ENCODE results near the gene DENND1A. TPM values are rescaled to one million over a fixed set of nuclear protein-coding genes. Genes with fewer than 3 reads are reported as not detected.
"Not testable (repeated sequence)": the region's sequence is repeated elsewhere in the genome, so short reads cannot be mapped to it uniquely, and the experiment has no call there.

The DENND1A gene
- total RNA-seq, 1 donor from 2014 or later: 48.1 TPM

- Mint-ChIP-seq H3K4me1 (peaks cover 37% of the 10 kb centered on the region), H3K27me3 (ENCODE audit: insufficient read depth, low read depth) (no peaks in the 10 kb centered on the region), H3K27ac (no peak overlapping the region), H3K36me3 (no peaks in the 10 kb centered on the region), H3K4me3 (no peak overlapping the region), H3K9me3 (no peaks in the 10 kb centered on the region)
- TF ChIP-seq CTCF (IDR thresholded peaks at IDR 0.05) (no peak), EZH2phosphoT487 (IDR thresholded peaks at IDR 0.05) (no peak), EZH2 (IDR thresholded peaks at IDR 0.05) (no peak)
- H3K36me3 ChIP-seq: no peaks in the 10 kb centered on the region
- peaks cover 12% of the 10 kb centered on the region for H3F3A ChIP-seq (ENCODE audit: low read depth)
- H3K27ac ChIP-seq: no peak overlapping the region
- peaks cover 6% of the 10 kb centered on the region for H4K20me1 ChIP-seq (ENCODE audit: low read depth)
- no peak overlapping the region for H3K4me2 ChIP-seq
- H2AFZ ChIP-seq (replicated peaks): no peak overlapping the region
- no peaks in the 10 kb centered on the region for H3K9me3 ChIP-seq (ENCODE audit: low read depth)
- peaks cover 3% of the 10 kb centered on the region for H3K79me2 ChIP-seq (ENCODE audit: low read depth)
- H3K27me3 ChIP-seq: no peaks in the 10 kb centered on the region
- no peak overlapping the region for H3K9ac ChIP-seq
- no peak overlapping the region for H3K4me3 ChIP-seq
- no peak for DNase-seq (ENCODE audit: low spot score)
- H3K4me1 ChIP-seq: peaks cover 10% of the 10 kb centered on the region
These were observed 190.5 kb downstream of the DENND1A start for GRCh38 chr9:123739387-123739786.

DNA sequence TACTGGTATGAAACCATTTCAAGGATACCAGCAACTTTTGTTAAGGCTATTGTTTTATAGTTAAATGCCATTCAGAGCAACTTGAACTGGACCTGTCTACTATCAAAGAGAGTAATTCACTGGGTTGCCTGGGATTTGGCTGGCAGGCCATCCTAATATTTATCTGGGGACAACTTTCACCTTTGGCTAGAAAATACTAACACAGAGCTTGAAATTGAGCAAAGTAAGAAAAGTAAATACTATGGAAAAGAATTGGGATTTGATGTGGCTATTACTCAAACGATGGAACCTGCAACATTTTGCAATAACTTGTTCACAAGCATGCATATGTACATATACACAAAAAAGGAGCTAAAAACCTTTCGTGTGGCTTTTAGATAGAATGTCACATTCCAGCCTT, 191.3 kb downstream of the DENND1A start:
- H3K4me3 ChIP-seq: no peak overlapping the region
- no peak overlapping the region for H2AFZ ChIP-seq (replicated peaks)
- H3K9ac ChIP-seq: no peak overlapping the region
- DNase-seq (ENCODE audit: low spot score): no peak
- TF ChIP-seq EZH2phosphoT487 (IDR thresholded peaks at IDR 0.05) (no peak), EZH2 (IDR thresholded peaks at IDR 0.05) (no peak), CTCF (IDR thresholded peaks at IDR 0.05) (no peak)
- peaks cover under 1% of the 10 kb centered on the region for H3K79me2 ChIP-seq (ENCODE audit: low read depth)
- H3F3A ChIP-seq (ENCODE audit: low read depth): peaks cover 12% of the 10 kb centered on the region
- peaks cover 6% of the 10 kb centered on the region for H4K20me1 ChIP-seq (ENCODE audit: low read depth)
- no peaks in the 10 kb centered on the region for H3K27me3 Mint-ChIP-seq (ENCODE audit: insufficient read depth, low read depth)
- H3K4me2 ChIP-seq: no peak overlapping the region
- peaks cover 10% of the 10 kb centered on the region for H3K4me1 ChIP-seq
- no peak overlapping the region for H3K4me3 Mint-ChIP-seq
- H3K9me3 ChIP-seq (ENCODE audit: low read depth): no peaks in the 10 kb centered on the region
- H3K9me3 Mint-ChIP-seq: no peaks in the 10 kb centered on the region
- H3K4me1 Mint-ChIP-seq: peaks cover 37% of the 10 kb centered on the region
- no peaks in the 10 kb centered on the region for H3K27me3 ChIP-seq
- H3K36me3 ChIP-seq: no peaks in the 10 kb centered on the region
- no peak overlapping the region for H3K27ac ChIP-seq
- no peak overlapping the region for H3K27ac Mint-ChIP-seq
- H3K36me3 Mint-ChIP-seq: no peaks in the 10 kb centered on the region

- H3K4me1 Mint-ChIP-seq: peaks cover 17% of the 10 kb centered on the region
- peaks cover 2% of the 10 kb centered on the region for H3K36me3 Mint-ChIP-seq
- H3K4me3 Mint-ChIP-seq: no peak overlapping the region
These were observed 194.6 kb downstream of the DENND1A start for GRCh38 chr9:123735376-123735775.

GRCh38 chr9:123728571-123728970, 201.4 kb downstream of the DENND1A start:
- not testable (repeated sequence) for H4K20me1 ChIP-seq (ENCODE audit: low read depth); H3K27ac Mint-ChIP-seq; H3K9me3 ChIP-seq (ENCODE audit: low read depth); H3K27me3 Mint-ChIP-seq (ENCODE audit: insufficient read depth, low read depth); H3K36me3 ChIP-seq; H3K9ac ChIP-seq; H3K4me3 Mint-ChIP-seq; DNase-seq (ENCODE audit: low spot score); H3K36me3 Mint-ChIP-seq; H3K4me2 ChIP-seq; H2AFZ ChIP-seq (replicated peaks); H3K27me3 ChIP-seq; H3K27ac ChIP-seq; H3K4me3 ChIP-seq
- Mint-ChIP-seq H3K9me3 (peaks cover 24% of the 10 kb centered on the region), H3K4me1 (peaks cover 19% of the 10 kb centered on the region)
- peaks cover 22% of the 10 kb centered on the region for H3K4me1 ChIP-seq
- peaks cover 33% of the 10 kb centered on the region for H3K79me2 ChIP-seq (ENCODE audit: low read depth)
- peaks cover 11% of the 10 kb centered on the region for H3F3A ChIP-seq (ENCODE audit: low read depth)

More at GRCh38 chr9:123735376-123735775, 194.6 kb downstream of the DENND1A start:
- no peak overlapping the region for H3K4me2 ChIP-seq
- no peaks in the 10 kb centered on the region for H3K27me3 Mint-ChIP-seq (ENCODE audit: insufficient read depth, low read depth)
- no peak overlapping the region for H3K4me3 ChIP-seq
- H3K27ac Mint-ChIP-seq: no peak overlapping the region
- H2AFZ ChIP-seq (replicated peaks): no peak overlapping the region
- no peak overlapping the region for H3K9ac ChIP-seq
- H3K79me2 ChIP-seq (ENCODE audit: low read depth): peaks cover 3% of the 10 kb centered on the region
- DNase-seq (ENCODE audit: low spot score): no peak
- no peaks in the 10 kb centered on the region for H3K9me3 Mint-ChIP-seq
- no peaks in the 10 kb centered on the region for H3K36me3 ChIP-seq
- no peak overlapping the region for H3K27ac ChIP-seq
- no peaks in the 10 kb centered on the region for H3F3A ChIP-seq (ENCODE audit: low read depth)
- H3K9me3 ChIP-seq (ENCODE audit: low read depth): no peaks in the 10 kb centered on the region
- no peaks in the 10 kb centered on the region for H3K4me1 ChIP-seq
- no peaks in the 10 kb centered on the region for H3K27me3 ChIP-seq
- TF ChIP-seq CTCF (IDR thresholded peaks at IDR 0.05): no peak
- no peak for TF ChIP-seq EZH2phosphoT487 (IDR thresholded peaks at IDR 0.05)
- no peak for TF ChIP-seq EZH2 (IDR thresholded peaks at IDR 0.05)
- no peaks in the 10 kb centered on the region for H4K20me1 ChIP-seq (ENCODE audit: low read depth)
